GM18861 (cell line): ENCODE results near the gene GNAT1.
A peak's percentile ranks its signal among the peaks of the same experiment; 100 is the strongest.
"Not testable (repeated sequence)": the region's sequence is repeated elsewhere in the genome, so short reads cannot be mapped to it uniquely, and the experiment has no call there.

Experiments used
- ATAC-seq: cut with Tn5 transposase; IDR thresholded peaks from one replicate; pipeline ENCODE4 v1.9.1; 2021; ENCODE audit not compliant: unreplicated experiment

GNAT1 gene

GRCh38 chr3:50237754-50238548 lies 46.5 kb downstream of the GNAT1 start:
- peak; percentile 34 for ATAC-seq

- no peak for ATAC-seq
Measured at GRCh38 chr3:50238549-50239026, 47.2 kb downstream of the GNAT1 start.

GRCh38 chr3:50239649-50240048 lies 48.2 kb downstream of the GNAT1 start:
- no peak for ATAC-seq

- no peak for ATAC-seq
Measured at GRCh38 chr3:50241163-50241562, 49.8 kb downstream of the GNAT1 start.

- no peak for ATAC-seq
Measured at GRCh38 chr3:50241713-50242380, 50.4 kb downstream of the GNAT1 start.

GRCh38 chr3:50242381-50242770 lies 51.0 kb downstream of the GNAT1 start:
- no peak for ATAC-seq

GRCh38 chr3:50242851-50243542 lies 51.6 kb downstream of the GNAT1 start:
- ATAC-seq, result no peak

- ATAC-seq, result no peak
Measured at GRCh38 chr3:50243543-50243895, 52.1 kb downstream of the GNAT1 start.

- ATAC-seq, result not testable (repeated sequence)
Measured at GRCh38 chr3:50244813-50245212, 53.4 kb downstream of the GNAT1 start.

- no peak for ATAC-seq
Measured at GRCh38 chr3:50245251-50245745, 53.9 kb downstream of the GNAT1 start.

GRCh38 chr3:50245831-50246516 lies 54.6 kb downstream of the GNAT1 start:
- ATAC-seq, result peak; percentile 44

- ATAC-seq, result peak; percentile 39
Measured at GRCh38 chr3:50246517-50246954, 55.1 kb downstream of the GNAT1 start.
